Suprapubic skin (tissue), 4 donors: ENCODE results near the gene BAZ1A. TPM values are rescaled to one million over a fixed set of nuclear protein-coding genes. Genes with fewer than 3 reads are reported as not detected.

Experiments used
- DNase-seq, 2 donors: peaks; one replicate each; pipeline ENCODE4 v3.0.0-alpha.2; 2019; ENCODE audit warnings: low spot score in 2 of 2
- H3K27ac ChIP-seq: fragments of 200-600 bp; sonication (generic); one replicate; pipeline ENCODE4 v1.5.1; 2019
- H3K27me3 ChIP-seq: fragments of 200-600 bp; sonication (generic); one replicate; pipeline ENCODE4 v1.5.1; 2019
- H3K36me3 ChIP-seq: fragments of 200-600 bp; sonication (generic); one replicate; pipeline ENCODE4 v1.5.1; 2019
- H3K4me1 ChIP-seq: fragments of 200-600 bp; sonication (generic); one replicate; pipeline ENCODE4 v1.5.1; 2019
- H3K4me3 ChIP-seq: fragments of 200-600 bp; sonication (generic); one replicate; pipeline ENCODE4 v1.5.1; 2019; ENCODE audit warnings: mild to moderate bottlenecking
- H3K9me3 ChIP-seq: fragments of 200-600 bp; sonication (generic); one replicate; pipeline ENCODE4 v1.5.1; 2019
- EP300 ChIP-seq: sonication (generic); formaldehyde crosslinking; IDR thresholded peaks from one replicate; pipeline ENCODE4 v1.6.1; 2017; ENCODE audit warnings: antibody characterized with exemption
- POLR2A ChIP-seq, 2 donors: fragments of 450-650 bp; IDR thresholded peaks; one replicate each; pipeline ENCODE4 v1.6.1; 2017; ENCODE audit warnings: antibody characterized with exemption in 2 of 2, mild to moderate bottlenecking in 2 of 2, moderate library complexity in 2 of 2
- POLR2AphosphoS5 ChIP-seq, 3 donors: sonication (generic); formaldehyde crosslinking; IDR thresholded peaks; one replicate each; pipeline ENCODE4 v1.6.1; 2017; ENCODE audit warnings: antibody characterized with exemption in 3 of 3
- WGBS: methylation state at CpG from one replicate; pipeline ENCODE4 v1.1.5; 2018; 5-methylcytosine and 5-hydroxymethylcytosine counted together
- total RNA-seq, 4 donors: library from RNA; depleted of rRNA; stranded (reverse); fragments of >200 nt; gene quantifications; one replicate each; pipeline ENCODE4 v1.1.0, GENCODE V29; 2016
- TF ChIP-seq, protein P1 (sequence below), 2 donors: fragments of 200-600 bp in 1 of 2; fragments of 450-650 bp in 1 of 2; sonication (generic) in 1 of 2; IDR thresholded peaks; one replicate each; pipeline ENCODE4 v1.5.1; 2016 to 2019; ENCODE audit warnings: antibody characterized with exemption in 2 of 2, mild to moderate bottlenecking in 1 of 2, moderate library complexity in 1 of 2

Gene BAZ1A
- total RNA-seq, 4 donors from 2014 or later, result 37.0 to 95.1 (median 55.7) TPM

DNA sequence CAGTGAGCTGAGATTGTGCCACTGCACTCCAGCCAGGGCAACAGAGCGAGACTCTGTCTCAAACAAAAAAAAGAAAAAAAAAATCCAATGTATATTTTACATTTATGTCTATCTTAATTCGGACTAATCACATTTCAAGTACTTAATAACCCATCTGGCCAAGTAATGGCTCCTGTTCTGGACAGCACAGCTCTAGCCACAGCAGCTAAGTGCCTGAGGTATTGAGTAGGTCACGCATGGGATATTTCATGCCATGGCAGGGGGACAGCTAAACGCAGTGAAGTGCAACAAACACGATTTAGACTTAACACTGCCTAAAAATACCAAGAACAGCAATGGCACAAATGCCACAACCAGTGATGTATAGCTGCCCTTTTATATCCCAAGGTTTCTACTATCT is 8.0 kb downstream of the BAZ1A start:
- no peaks in the 10 kb centered on the region for H3K9me3 ChIP-seq
- TF ChIP-seq POLR2A (IDR thresholded peaks at IDR 0.05) (no peak), POLR2AphosphoS5 (IDR thresholded peaks at IDR 0.05) (no peak), EP300 (no peak)
- TF ChIP-seq, protein P1, sequence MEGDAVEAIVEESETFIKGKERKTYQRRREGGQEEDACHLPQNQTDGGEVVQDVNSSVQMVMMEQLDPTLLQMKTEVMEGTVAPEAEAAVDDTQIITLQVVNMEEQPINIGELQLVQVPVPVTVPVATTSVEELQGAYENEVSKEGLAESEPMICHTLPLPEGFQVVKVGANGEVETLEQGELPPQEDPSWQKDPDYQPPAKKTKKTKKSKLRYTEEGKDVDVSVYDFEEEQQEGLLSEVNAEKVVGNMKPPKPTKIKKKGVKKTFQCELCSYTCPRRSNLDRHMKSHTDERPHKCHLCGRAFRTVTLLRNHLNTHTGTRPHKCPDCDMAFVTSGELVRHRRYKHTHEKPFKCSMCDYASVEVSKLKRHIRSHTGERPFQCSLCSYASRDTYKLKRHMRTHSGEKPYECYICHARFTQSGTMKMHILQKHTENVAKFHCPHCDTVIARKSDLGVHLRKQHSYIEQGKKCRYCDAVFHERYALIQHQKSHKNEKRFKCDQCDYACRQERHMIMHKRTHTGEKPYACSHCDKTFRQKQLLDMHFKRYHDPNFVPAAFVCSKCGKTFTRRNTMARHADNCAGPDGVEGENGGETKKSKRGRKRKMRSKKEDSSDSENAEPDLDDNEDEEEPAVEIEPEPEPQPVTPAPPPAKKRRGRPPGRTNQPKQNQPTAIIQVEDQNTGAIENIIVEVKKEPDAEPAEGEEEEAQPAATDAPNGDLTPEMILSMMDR (IDR thresholded peaks at IDR 0.05), result no peak
- WGBS, result 97% methylated on average over 5 of the region's 5 CpGs
- no peak overlapping the region for H3K27ac ChIP-seq
- DNase-seq, result no peak
- H3K4me1 ChIP-seq, result peaks cover 10% of the 10 kb centered on the region
- no peak overlapping the region for H3K4me3 ChIP-seq
- H3K27me3 ChIP-seq, result no peaks in the 10 kb centered on the region
- no peaks in the 10 kb centered on the region for H3K36me3 ChIP-seq

GRCh38 chr14:34865889-34866574 is 9.1 kb downstream of the BAZ1A start:
- 92% methylated on average over 13 of the region's 13 CpGs for WGBS
- Histone ChIP-seq H3K4me1 (no peaks in the 10 kb centered on the region), H3K4me3 (no peak overlapping the region), H3K36me3 (peaks cover 8% of the 10 kb centered on the region), H3K27ac (no peak overlapping the region), H3K9me3 (no peaks in the 10 kb centered on the region), H3K27me3 (no peaks in the 10 kb centered on the region)
- TF ChIP-seq, protein P1 (IDR thresholded peaks at IDR 0.05), result no peak
- TF ChIP-seq EP300, result no peak
- no peak for TF ChIP-seq POLR2A (IDR thresholded peaks at IDR 0.05)
- TF ChIP-seq POLR2AphosphoS5 (IDR thresholded peaks at IDR 0.05), result no peak
- DNase-seq, result no peak

DNA sequence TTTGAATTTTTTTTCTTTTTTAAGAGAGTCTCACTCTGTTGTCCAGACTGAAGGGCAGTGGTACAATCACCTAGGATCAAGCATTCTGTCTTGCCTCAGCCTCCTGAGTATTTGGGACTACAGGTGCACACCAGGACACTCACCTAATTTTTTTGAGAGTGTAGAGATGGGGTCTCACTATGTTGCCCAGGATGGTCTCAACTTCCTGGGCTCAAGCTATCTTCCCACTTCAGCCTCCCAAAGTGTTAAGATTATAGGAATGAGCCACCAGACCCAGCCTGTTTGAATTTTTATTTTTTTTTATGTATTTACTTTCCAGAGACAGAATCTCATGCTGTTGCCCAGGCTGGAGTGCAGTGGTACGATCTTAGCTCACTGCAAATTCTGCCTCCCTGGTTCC is 11.3 kb downstream of the BAZ1A start:
- Histone ChIP-seq H3K9me3 (no peaks in the 10 kb centered on the region), H3K4me1 (no peaks in the 10 kb centered on the region), H3K27ac (no peak overlapping the region), H3K36me3 (peaks cover 15% of the 10 kb centered on the region), H3K27me3 (no peaks in the 10 kb centered on the region), H3K4me3 (no peak overlapping the region)
- 100% methylated on average over 1 of the region's 1 CpG for WGBS
- DNase-seq, result no peak
- TF ChIP-seq EP300, result no peak
- TF ChIP-seq, protein P1 (IDR thresholded peaks at IDR 0.05), result no peak

GRCh38 chr14:34858765-34859164 is 16.4 kb downstream of the BAZ1A start:
- no peak for DNase-seq
- H3K27me3 ChIP-seq, result no peaks in the 10 kb centered on the region
- H3K9me3 ChIP-seq, result no peaks in the 10 kb centered on the region
- H3K4me3 ChIP-seq, result no peak overlapping the region
- no peak overlapping the region for H3K27ac ChIP-seq
- TF ChIP-seq, protein P1 (IDR thresholded peaks at IDR 0.05), result no peak
- no peak for TF ChIP-seq EP300
- no peak for TF ChIP-seq POLR2AphosphoS5 (IDR thresholded peaks at IDR 0.05)
- no peak for TF ChIP-seq POLR2A (IDR thresholded peaks at IDR 0.05)
- no peaks in the 10 kb centered on the region for H3K4me1 ChIP-seq
- H3K36me3 ChIP-seq, result peaks cover 28% of the 10 kb centered on the region
- 68% methylated on average over 2 of the region's 2 CpGs for WGBS

- H3K4me1 ChIP-seq, result peaks cover 4% of the 10 kb centered on the region
- H3K4me3 ChIP-seq, result no peak overlapping the region
- no peak for DNase-seq
- H3K27ac ChIP-seq, result no peak overlapping the region
- TF ChIP-seq EP300 (no peak), POLR2AphosphoS5 (IDR thresholded peaks at IDR 0.05) (no peak), POLR2A (IDR thresholded peaks at IDR 0.05) (no peak)
- TF ChIP-seq, protein P1 (IDR thresholded peaks at IDR 0.05), result no peak
- no peaks in the 10 kb centered on the region for H3K9me3 ChIP-seq
- 94% methylated on average over 7 of the region's 7 CpGs for WGBS
- peaks cover 33% of the 10 kb centered on the region for H3K36me3 ChIP-seq
- H3K27me3 ChIP-seq, result no peaks in the 10 kb centered on the region
Observed at GRCh38 chr14:34857689-34858449, 17.3 kb downstream of the BAZ1A start.
